HG03565 (cell line): ENCODE measurements around the gene RAB7A.
"Not testable (repeated sequence)": the region's sequence is repeated elsewhere in the genome, so short reads cannot be mapped to it uniquely, and the experiment has no call there.

ENCODE experiments used
- ATAC-seq: cut with Tn5 transposase; IDR thresholded peaks from one replicate; pipeline ENCODE4 v1.9.1; 2021; ENCODE audit warnings: mild to moderate bottlenecking, moderate library complexity; ENCODE audit not compliant: unreplicated experiment

The RAB7A gene

DNA sequence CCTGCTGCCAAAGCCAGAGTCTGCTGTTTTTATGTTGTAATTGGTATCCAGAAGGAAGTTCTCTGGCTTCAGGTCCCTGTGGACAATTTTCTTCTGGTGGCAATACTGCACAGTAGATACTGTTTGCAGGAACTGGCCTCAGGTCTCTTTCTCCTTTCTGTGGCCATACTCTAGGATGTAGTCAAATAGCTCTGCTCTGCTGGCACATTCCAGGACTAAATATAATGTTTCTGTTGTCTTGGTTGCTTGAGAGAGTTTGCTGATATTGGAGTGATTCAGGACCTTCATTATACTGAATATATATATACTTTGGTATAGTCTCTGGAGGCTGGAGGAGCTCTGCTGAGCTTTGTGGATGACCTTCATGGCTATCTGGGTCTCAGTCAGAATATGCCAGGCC, 23.1 kb downstream of the RAB7A start:
- no peak for ATAC-seq

DNA sequence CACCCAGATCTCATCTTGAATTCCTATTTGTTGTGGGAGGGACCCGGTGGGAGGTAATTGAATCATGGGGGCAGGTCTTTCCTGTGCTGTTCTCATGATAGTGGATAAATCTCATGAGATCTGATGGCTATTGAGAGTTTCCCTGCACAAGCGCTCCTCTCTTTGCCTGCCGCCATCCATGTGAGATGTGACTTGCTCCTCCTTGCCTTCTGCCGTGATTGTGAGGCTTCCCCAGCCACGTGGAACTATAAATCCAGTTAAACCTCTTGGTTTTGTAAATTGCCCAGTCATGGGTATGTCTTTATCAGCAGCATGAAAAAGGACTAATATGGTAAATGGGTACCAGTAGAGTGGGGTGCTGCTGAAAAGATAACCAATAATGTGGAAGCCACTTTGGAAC, 23.6 kb downstream of the RAB7A start:
- not testable (repeated sequence) for ATAC-seq

DNA sequence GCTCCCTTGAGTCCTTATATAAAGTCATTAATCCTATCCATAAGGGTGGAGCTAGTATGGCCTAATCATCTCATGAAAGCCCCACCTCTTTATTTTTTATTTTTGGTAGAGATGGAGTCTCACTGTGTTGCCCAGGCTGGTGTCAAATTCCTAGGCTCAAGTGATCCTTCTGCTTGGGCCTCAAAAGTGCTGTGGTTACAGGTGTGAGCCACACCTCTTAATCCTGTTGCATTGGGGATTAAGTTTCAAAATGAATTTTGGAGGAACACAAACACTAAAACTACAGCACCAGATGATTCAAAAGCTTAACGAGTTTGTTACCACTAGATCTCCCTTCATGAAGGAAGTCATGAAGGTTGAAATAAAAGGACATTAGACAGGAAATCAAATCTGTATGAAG, 27.7 kb downstream of the RAB7A start:
- ATAC-seq, result no peak

DNA sequence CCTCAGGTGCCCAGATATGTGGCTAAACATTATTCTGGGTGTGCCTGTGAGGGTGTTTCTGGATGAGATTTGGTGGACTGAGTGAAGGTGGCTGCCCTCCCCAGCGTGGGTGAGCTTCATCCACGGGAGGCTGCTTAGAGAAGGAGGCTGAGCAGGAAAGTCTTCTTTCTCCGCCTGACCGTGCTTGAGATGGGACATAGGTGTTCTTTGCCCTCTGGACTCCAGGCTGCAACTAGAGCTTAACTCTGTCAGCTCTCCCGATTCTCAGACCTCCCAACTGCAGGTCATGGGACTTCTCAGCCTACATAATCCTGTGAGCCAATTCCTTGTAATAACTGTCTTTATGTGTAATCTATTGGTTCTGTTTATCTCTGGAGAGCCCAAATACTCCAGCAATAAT, 34.1 kb downstream of the RAB7A start:
- no peak for ATAC-seq

DNA sequence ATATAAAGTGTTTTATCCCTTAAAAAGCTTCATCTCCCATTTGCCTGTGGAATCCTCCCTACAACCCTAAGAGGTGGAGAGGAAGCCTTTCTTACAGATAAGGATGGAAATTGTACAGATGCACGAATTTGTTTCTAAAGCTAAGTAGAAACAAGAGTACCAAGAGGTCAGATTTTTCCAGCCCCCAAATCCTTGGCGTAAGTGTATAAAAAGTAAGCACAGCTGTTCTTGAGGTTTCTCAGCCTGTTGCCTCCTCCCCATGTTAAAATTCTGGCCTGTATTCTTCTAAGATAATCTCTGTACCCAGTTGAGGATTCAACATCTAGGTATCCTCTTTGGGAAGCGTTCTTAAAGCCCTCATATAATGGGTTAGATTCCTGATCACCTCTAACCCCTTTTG, 34.9 kb downstream of the RAB7A start:
- no peak for ATAC-seq

DNA sequence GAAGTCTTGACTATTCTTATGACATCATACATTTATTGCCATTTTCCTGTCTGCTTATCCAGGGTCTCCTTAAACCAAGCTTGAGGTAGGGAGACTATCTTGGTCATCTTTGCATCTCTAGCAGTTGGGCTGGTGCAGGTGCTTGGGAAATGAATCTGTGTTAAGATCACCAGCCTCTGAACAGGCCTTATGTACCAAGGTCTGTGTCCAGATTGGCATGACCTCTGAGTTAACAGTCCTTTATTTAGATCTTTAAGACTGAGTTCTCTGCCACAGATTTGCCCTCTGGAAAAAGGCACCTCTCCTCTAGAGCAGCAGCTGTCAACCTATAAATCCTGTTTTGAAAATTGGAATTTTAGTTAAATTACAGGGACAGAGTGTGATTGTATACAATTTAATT, 35.4 kb downstream of the RAB7A start:
- ATAC-seq, result no peak

DNA sequence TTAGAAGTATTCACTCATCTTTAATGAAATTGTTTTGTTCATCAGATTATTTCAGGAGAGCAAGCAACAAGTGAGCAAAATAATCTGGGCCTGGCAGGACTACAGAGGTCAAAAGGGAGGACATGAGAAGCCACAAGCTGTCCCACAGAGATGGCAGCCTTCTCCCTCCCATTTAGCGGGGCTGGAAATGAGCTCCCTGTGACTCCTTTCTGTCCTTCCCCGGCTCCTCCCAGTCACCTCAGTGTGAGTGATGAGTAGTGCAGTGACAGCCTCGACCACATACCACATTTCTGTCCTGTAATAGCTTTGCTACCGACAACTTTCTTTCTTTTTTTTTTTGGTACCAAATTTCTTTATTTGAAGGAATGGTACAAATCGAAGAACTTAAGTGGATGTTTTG, 38.0 kb downstream of the RAB7A start:
- no peak for ATAC-seq

DNA sequence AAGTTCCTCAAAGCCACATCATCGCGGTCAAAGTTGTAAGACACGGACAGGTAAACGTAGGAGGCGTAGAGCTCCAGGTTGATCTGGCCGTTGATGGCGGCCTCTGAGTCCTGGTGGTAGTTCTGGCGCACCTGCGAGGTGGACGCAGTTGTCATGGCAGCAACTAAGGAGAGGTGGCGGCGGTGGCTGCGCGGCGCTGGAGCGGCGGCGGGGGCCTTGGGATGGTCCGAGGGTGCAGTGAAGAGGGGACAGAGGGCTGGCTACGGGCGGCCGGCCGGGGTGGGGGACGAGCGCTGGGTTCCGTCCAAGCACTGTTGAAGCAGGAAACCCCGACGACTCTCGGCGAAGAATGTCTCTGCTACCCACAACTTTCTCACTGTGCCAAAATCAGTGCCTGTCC, 38.9 kb downstream of the RAB7A start:
- no peak for ATAC-seq

DNA sequence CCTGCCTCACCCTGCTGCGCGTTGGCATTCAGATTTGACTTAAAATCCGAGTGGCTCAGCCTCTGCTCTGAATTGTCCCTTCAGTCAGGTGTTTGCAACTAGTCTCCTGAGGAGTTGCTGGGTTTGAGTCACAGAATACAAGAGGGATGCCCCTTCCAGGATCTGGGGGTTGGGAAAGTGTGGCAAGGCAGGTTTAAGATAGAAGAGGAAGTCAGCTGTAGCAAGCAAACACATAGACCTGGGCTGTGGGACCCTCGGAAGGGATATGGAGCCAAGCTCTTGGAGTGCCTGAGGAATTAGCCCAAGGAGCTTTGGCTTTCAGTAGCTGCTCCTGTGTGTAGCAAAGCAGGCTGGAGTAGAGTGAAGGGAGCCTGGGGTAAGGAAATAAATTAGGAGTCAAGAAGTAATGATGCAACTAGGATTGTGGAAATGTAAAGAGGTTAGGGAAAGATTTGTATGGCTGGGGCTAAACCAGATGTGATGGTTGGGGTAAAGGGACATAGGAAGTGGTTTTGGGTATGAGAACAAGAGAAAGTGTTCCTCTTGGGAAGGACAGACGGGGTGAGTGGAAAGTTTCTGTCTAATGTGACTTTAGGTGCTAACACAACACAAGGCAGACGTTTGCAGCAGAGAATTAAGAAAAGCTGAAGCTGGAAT, 41.2 kb downstream of the RAB7A start:
- no peak for ATAC-seq

DNA sequence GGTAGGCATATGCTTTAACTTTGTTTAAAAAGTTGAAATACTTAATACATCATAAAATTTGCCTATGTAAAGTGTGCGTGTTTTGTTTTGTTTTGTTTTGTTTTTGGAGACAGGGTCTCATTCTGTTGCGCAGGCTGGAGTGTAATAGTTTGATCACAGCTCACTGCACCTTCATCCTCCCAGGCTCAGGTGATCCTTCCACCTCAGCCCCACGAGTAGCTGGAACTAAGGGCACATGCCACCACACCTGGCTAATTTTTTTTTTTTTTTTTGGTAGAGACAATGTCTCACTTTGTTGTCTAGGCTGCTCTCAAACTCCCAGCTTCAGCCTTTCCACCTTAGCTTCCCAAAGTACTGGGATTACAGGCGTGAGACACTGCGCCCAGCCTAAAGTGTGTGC, 42.5 kb downstream of the RAB7A start:
- no peak for ATAC-seq

DNA sequence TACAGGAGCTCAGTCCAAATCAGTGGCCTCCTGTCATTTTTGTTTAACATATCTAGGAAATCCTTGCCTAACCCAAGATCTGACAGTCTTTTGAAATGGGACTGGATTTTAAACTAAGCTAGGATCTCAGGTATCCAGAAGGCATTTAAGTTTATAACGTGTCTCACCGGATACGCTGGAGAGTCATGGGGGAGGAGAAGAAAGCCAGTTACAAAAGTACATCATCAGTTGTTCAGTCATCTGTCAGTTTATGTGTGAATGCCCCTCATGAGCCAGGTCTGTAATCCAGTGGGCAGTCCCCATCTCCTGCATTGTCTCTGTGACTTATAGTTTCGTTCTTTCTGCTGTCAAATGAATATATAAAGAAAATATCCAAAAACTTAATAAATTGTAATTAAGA, 44.4 kb downstream of the RAB7A start:
- ATAC-seq, result no peak

DNA sequence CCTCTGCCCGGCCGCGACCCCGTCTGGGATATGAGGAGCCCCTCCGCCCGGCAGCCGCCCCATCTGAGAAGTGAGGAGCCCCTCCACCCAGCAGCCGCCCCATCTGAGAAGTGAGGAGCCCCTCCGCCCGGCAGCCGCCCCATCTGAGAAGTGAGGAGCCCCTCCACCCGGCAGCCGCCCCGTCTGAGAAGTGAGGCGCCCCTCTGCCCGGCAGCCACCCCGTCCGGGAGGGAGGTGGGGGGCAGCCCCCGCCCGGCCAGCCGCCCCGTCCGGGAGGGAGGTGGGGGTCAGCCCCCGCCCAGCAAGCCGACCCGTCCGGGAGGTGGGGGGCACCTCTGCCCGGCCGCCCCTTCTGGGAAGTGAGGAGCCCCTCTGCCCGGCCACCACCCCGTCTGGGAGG, 47.2 kb downstream of the RAB7A start:
- not testable (repeated sequence) for ATAC-seq

DNA sequence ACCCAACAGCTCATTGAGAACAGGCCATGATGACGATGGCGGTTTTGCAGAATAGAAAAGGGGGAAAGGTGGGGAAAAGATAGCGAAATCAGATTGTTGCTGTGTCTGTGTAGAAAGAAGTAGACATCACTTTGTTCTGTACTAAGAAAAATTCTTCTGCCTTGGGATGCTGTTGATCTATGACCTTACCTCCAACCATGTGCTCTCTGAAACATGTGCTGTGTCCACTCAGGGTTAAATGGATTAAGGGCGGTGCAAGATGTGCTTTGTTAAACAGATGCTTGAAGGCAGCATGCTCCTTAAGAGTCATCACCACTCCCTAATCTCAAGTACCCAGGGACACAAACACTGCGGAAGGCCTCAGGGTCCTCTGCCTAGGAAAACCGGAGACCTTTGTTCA, 47.6 kb downstream of the RAB7A start:
- not testable (repeated sequence) for ATAC-seq

DNA sequence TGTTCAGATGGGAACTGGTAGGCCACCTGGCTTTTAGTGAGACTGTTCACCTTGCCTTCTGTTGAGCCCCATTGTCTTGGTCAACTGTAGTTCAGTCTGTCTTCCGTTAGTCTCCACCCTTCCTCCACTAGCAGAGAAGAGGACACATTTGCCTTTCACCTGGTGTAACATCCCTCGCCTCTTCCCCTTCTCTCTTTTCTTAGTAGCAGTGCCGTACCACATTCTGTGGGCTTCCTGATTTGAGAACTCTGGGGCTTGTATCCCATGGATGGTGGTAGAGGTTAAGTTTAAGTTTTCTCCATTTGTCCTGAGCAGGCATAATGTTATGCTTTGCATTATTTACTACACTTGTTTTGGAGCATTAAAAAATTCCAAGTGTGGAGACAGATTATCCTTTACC, 49.3 kb downstream of the RAB7A start:
- no peak for ATAC-seq

DNA sequence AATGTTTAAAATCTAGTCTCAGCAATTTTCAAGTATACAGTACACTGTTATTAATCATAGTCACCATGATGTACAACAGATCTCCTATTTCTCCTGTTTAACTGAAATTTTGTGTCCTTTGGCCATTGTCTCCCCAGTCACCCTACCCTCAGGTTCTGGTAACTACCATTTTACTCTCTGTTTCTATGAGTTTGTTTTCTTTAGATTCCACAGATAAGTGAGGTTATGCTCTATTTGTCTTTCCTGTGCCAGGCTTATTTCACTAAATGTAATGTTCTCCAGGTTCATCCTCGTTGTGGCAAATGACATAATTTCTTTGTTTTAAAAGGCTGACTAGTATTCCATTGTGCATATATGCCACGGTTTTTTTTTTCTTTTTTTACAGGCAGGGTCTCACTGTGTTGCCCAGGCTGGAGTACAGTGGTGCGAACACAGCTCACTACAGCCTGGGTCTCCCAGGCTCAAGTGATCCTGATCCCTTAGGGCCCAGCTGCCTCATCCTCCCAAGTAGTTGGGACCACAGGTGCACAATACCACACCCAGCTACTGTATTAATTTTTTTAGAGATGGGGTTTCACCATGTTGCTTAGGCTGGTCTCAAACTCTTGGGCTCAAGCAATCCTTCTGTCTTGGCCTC, 50.0 kb downstream of the RAB7A start:
- ATAC-seq, result no peak

DNA sequence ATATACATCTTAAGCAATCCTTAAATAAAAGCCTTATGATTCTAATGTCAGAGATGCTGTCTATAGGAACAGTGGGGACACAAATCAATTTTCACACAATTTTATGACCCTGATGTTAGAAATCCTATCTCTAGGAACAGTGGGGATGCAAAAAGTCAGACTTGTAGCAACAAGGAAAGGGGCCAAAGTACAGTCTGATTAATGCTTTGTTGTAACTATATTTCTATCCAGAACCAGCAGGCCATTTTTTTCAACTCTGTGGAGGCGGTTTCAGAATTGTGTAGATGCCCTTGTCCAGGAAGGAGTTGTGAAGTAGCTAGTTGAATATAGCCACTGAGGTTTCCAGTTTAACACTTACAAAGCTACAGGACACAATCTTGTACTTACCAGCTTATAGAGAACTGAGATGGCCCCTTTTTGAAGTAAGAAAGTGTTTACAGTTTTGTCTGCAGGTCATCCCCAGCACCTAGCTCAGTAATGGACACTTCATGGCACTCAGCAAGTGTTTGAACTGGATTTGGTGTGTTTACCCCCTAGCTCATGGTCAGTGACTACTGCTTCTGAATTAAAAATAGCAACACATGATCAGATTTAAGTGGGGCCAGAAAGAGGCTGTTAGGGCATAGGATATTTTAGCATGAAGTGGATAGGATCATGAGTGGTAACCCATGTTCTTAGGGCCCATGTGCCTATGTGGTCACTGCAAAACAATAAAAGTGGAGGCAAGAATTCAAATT, 54.3 kb downstream of the RAB7A start:
- ATAC-seq, result no peak

DNA sequence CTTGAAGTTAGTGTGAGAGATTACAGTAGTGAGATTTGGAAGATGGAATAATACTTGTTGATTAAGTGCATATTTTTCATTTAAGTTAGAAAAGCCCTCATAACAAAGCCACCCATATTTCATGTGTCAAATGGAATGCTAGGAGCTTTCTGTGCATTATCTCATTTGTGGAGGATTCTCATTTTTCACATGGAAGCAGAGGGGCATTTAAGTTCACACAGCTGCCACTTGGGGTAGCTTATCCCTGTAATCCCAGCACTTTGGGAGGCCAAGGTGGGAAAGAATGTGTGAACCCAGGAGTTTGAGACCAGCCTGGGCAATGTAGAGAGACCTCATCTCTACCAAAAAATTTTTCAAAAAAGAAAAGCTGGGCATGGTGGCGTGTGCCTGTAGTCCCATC, 55.2 kb downstream of the RAB7A start:
- no peak for ATAC-seq

DNA sequence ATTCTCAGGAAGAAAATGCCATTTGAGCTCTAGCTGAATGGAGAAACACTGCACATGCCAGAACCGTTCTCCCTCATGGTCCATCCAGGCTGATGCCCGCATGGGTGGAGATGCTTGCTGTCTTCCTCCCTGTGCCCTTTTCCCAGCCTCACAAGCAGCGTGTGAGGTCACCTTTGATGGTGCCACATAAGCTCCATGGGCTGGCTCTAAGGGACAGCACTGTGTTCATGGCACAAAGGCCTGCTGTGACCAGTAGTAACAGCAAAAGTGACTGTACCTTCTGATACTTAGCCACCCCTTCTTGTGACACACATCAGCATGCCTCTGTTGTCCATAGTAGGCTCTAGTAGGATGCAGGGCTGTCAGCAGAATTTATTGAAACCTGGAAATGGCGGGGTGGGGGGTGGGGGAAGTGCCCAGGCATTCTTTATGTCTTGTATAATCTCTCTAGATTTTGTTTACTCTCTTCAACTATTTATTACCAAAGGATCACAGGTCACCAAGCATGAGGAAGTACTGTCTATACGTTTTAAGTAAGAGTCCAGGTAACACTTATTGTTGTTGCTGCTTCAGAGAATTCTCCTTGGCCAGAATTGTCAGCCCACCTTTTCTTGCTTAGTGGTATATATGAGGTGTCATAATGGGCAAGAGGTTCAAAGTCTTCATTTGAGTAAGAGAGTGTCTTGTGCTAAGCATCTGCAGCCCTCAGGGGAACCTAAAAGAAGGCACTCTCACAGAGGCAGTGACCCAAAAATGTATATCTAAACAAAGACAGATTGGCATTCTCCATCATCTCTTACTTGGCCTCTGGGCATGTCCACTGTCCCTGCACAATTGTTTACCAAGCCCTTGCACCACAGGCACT, 56.5 kb downstream of the RAB7A start:
- no peak for ATAC-seq

DNA sequence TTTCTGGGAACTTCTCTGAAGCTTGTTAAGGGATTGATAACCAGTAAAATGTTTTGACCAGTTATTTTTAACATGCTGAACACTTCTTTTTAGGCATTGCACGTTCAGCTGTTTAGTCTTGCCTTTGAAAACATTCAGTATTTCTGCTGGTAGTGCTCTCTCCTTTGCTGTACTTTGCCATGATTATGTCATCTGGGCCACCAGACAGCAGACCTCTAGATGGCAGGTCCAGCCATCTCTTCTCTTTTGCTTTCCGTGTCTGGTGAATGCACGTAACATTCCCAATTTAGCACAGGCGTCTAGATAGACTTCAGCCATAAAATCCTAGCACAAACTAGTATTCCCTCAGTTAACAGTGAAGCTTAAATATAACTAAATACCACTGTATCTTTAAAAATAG, 57.8 kb downstream of the RAB7A start:
- ATAC-seq, result no peak

DNA sequence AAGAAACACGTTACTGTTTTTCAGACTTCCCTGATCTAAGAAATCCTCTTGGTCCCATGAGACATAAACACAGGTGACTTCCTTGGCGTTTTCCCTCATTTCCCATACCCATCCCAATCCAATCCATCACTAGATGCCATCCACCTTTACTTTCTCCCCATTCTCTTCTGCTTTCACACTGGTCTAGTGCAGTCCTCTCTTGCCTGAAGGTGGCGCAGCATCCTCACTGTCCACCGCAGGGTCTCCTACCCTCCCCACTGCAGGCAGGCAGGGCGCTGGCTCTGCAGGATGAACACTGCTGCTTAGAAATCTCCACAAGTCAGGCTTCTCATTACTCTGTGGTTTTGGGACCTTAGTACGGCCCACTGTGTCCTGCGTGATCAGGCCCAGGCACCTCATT, 58.2 kb downstream of the RAB7A start:
- no peak for ATAC-seq

DNA sequence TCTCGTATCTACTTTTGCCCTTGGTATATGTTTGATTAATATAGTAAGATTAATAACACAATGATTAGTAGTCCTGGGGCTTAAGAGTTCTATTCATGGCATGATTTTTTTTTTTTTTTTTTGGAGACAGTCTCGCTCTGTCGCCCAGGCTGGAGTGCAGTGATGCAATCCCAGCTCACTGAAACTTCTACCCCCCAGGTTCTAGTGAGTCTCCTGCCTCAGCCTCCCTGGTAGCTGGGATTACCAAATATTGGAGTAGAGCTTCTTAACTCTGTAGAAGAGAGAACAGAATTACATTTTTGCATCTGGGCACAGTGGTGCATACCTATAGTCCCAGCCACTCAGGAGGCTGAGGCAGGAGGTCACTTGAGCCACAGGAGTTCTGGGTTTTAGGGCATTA, 58.9 kb downstream of the RAB7A start:
- no peak for ATAC-seq
